Stimulated activated CD8-positive, alpha-beta memory T cell treated with anti-CD3 and anti-CD28 coated beads, Interleukin-4, amount 100 ng/mL, for 24 hours (primary cell): Measurements from ENCODE around the gene KCNK15.
"Not testable (repeated sequence)": the region's sequence is repeated elsewhere in the genome, so short reads cannot be mapped to it uniquely, and the experiment has no call there.

Source experiments
- DNase-seq: peaks from one replicate; pipeline ENCODE4 v3.0.0-alpha.2; 2020; ENCODE audit warnings: low read depth

KCNK15 gene

GRCh38 chr20:44745598-44746366, at the start of gene KCNK15:
Gene KCNK15, plus strand, starts transcription at chr20:44745865. Its CDS starts 46 bp downstream, at chr20:44745911.
- peak; percentile 13 for DNase-seq

GRCh38 chr20:44696315-44696714, 49.4 kb upstream of the KCNK15 start:
- no peak for DNase-seq

DNA sequence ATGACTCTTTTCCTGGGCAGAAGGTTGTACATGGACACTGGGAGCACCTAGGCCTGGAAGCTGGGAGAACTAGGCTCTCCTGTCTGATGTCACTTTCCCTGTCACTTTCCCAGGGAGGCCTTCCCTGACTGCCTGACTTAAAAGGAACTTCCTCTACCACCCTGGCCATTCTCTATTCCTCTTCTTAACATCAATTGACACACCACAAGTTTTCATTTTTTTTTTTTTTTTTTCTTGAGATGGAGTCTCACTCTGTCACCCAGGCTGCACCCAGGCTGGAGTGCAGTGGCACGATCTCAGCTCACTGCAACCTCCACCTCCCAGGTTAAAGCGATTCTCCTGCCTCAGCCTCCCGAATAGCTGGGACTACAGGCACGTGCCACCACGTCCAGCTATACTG, 48.6 kb upstream of the KCNK15 start:
- not testable (repeated sequence) for DNase-seq

DNA sequence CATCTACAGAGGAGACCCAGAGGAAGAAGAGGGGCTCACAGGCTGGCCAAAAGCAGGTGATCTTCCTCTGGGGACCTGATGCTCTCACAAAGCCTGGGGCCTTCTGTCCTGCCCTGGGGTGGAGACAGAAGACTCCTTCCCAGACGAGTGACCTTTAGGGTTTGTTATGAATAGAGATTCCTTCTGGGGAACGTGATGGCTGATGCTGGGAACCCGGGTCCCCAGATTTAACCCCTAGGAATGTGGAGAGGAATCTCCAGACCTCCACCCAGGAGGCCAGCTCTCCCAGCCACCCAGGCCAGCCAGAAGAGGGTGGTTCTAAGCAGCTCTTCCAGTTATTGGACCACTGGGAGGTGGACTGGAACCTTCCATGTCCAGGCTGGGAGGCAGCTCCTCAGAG, 47.3 kb upstream of the KCNK15 start:
- no peak for DNase-seq

DNA sequence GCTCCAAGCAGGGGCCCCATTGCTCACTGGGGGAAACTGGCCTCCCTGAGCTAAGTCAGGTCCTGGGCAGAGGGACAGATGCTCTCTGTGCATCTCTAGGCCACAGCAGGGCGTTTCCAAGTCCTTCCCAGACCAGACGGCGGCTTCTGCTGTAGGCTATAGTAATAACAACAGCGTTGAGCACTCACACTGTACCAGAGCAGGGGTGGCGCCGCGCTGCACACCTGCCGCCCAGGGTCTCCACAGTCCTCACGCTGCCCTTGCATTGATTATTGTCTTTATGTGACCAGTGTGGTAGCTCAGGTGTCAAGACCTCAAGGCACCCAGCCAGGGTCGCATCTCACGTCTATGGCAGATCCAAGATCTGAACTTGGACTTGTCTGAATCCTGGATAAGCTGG, 45.4 kb upstream of the KCNK15 start:
- DNase-seq: no peak

DNA sequence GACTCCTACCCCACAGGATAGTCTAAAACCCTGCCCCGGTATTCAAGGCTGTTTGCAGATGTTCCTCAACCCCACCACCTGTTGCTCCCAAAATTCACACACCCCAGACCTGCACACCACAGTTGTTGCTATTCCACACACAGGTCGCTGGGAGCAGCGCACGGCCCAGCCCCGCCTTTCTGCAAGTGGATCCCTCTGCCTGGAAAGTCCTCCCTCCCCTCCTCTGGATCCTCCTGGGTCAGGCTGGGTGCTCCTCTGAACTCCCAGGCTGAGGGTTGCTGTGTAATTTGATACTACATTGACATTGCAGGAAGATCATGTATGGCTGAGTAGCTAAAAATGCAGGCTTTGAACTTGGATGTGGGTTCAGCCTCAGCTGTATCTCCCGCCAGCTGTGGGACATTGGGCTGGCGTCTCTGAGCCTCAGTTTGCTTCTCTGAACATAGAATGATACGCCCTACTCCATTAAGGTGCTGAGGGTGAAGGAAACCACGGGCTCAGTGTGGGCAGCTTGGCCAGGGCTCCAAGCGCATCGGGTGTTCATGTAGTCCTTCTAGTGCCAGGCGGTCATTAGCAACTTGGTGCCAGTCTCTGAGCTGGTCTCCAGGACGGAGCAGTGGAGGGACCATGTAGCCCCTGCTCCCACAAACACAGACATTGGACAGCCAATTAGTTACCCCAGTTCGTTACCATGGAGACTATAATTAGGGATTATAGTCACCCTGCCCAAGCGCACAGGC, 44.4 kb upstream of the KCNK15 start:
- DNase-seq: no peak

DNA sequence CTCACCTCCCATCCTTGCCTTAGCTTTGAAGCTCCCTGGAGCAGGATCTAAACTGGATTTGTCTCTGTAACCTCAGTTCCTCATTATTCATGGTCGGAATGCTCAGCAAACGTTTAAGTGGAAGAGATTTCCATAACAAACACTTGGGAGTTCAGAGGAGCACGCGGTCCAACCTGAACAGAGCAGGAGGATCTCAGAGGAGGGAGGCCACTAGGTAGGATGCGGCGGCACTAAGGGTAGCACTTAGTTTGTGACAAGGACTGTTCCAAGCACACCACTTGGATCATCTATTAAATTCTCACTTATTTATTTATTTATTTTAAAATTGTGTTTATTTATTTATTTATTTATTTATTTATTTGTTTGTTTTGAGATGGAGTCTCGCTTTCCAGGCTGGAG, 43.8 kb upstream of the KCNK15 start:
- no peak for DNase-seq

DNA sequence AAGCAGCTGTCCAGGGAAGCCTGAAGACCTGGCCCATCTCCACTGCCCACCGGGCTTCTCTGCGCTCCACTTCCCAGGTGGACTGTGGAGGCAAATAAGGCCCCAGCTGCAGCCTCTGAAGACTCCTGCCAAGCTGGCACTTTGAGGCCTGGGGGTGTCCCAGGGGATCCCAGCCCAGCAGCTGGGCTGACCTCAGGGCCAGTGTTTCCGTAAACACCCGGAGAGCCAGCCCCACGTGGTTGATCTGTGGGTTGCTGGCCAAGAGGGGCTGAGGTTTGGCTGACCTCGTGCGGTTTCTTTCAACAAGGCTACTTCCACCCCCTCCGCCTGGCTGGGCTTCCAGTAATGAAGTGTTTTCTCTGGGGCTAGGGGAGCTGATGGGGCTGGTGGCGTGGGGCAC, 42.9 kb upstream of the KCNK15 start:
- no peak for DNase-seq

- DNase-seq: no peak
Observed at GRCh38 chr20:44703183-44703925, 42.3 kb upstream of the KCNK15 start.

DNA sequence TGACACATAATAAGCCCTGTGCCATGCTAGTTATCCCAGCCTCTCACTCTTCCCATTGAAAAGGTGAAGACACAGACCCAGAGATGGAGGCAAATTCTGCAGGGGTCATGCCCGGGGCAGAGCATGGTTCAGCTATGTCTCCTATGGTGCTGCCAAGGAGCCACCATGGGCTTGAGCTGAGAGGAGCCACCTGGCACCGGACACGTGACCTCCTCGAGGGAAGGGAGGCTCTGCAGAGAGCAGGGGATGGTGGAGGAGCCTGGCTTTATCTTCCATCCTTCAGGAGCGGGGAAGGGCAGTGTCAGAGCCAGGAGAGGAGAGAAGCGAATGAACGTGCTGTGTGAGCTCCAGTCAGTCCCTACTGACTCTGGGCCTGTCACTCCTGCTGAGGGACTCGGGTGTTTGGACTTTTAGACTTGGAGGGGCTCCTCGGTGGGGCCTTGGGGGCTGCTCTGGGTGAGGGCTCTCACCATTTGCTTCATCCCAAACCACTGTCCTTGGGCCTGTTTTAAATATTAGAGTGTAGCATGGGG, 41.6 kb upstream of the KCNK15 start:
- no peak for DNase-seq

DNA sequence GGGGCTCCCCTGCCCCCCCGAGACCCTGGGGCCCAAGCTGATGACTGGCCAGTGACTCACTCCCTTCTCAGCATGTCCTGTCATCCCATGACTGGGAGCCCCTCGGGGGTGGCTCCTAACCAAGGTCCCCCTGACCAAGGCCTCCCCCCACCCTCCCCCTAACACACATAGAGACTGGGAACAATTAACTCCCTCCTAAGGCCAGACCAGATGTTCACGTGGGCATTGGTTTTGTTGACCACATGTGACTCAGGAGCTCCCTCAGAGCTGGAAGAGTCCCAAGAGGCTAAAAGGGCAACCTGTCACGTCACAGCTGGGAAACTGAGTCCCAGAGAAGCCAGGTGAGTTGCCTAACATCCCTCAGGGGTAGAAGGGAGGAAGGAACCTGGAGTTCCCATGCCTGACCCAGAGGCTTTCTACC, 41.1 kb upstream of the KCNK15 start:
- no peak for DNase-seq

DNA sequence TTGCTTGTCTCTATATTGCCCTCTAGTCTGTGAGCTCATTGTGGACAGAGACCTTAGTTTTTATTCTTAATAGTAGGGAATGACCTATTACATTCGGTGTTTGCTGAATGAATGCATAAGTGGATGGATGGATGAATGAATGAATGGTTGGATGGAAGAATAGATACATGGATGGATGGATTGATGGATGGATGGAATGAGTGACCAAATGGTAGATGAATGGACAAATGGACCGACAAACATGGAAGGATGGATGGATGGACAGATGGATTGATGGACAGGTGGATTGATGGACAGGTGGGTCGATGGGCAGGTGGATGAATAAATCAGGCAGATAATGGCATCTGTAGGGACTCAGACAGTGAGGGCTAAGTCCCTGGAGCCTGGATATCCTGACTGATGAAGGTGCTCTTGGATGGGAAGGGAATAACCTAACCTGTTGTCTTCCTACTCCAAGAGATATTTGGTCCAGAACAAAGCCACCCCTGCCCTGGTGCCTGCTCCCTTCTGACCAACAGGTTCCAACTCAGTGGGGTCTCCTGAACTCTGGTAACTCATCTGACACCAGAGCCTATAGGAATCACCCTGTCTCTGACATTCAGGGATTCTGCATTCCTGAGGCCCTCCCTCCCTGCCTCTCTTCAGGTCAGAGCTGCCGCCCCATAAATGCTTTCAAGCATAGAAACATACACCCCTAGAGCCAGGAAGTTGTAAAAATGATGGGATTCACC, 40.1 kb upstream of the KCNK15 start:
- no peak for DNase-seq

DNA sequence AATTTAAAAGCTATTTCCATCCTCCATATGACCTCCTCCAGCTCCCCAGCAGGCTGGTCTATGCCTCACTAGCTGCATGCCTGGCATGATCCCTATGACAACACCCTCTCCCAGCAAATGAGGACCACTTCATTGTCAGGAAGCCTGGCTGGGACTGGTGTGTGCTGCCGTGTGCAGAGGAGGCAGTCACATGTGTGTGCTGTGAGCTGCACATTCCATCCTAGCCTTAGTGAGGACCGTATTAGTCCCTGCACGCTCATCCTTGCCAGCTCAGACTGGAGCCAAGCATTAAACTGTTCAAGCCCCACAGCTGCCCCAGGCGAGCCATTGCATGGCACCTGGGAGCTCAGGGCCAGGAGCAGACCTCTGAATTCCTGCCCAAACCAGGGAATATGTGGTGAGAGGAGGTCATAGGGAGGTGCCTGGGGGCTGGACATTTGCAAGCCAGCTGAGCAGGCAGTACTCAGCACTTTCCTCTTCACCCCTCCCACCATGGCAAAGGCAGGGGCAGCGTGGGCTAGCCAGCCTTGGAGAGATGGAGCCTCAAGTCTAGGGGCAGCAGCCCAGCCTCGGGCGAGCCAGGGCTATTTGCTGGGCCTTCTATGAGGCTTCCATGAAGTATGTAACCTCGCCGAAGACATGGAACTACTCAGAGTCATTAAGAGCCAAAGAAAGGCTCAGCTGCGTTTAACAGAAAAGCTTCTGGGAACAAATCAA, 39.2 kb upstream of the KCNK15 start:
- DNase-seq: no peak

GRCh38 chr20:44707018-44707579, 38.6 kb upstream of the KCNK15 start:
- DNase-seq: no peak

DNA sequence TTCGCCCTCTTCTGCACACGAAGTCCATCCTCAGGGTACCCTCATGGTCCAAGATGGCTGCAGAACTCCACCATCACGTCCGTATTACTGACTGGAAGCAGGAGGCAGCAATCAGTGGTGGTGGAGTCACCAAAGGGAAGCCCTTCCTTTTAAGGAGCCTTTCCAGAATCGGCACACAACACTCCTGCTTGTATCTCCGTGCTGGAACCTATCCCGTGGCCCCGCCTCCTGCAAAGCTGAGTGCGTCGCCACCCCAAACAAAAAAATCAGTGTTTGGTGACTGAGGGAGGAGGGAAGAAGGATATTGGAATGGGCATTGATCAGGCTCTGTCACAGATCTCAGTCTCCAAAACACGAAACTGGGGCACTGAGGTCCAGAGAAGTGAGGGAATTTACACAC, 36.3 kb upstream of the KCNK15 start:
- no peak for DNase-seq

GRCh38 chr20:44709797-44710196, 35.9 kb upstream of the KCNK15 start:
- DNase-seq: no peak

DNA sequence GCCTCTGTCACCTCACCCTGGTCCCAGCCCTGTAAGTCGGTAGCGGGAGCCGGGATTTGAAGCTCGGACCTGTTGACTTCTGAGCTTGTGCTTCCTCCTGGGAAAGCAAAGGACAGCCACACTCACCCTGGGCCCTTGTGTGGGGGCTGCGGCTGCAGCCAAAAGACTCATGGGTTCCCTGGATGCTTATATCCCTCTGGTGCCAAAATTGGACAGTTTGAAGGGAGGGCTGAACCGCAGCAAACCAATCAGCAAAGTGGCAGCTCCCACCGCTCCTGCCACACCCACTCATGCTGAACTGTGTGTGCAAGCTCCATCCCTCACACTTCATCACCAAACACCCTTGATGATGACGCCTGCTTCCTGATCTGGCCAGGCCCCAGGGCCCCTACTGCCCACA, 34.4 kb upstream of the KCNK15 start:
- DNase-seq: no peak

- no peak for DNase-seq
Observed at GRCh38 chr20:44714102-44714700, 31.5 kb upstream of the KCNK15 start.

GRCh38 chr20:44714701-44715498, 30.8 kb upstream of the KCNK15 start, which contains the start of gene CCN5:
Gene CCN5, plus strand, starts transcription at chr20:44715369. Its CDS starts 22 bp downstream, at chr20:44715391.
- DNase-seq: no peak
